Activated CD4-positive, alpha-beta T cell treated with anti-CD3 and anti-CD28 coated beads, Interleukin-2, amount 10 ng/mL, durations not matched to agents 7 days and 5 days (primary cell): Measurements from ENCODE around the gene CNTN5. TPM values are rescaled to one million over a fixed set of nuclear protein-coding genes. Genes with fewer than 3 reads are reported as not detected.

Experiments used
- CTCF ChIA-PET: fragments of 350-600 bp; sonication (Branson Sonifier 250); formaldehyde crosslinking; loops from one replicate; lab custom pipeline; 2021; ENCODE audit warnings: antibody characterized with exemption; lab: Charles Lee
- POLR2A ChIA-PET: fragments of 350-600 bp; sonication (Branson Sonifier 250); formaldehyde crosslinking; loops from one replicate; lab custom pipeline; 2021; ENCODE audit warnings: antibody characterized with exemption; lab: Charles Lee
- DNase-seq: peaks from one replicate; pipeline ENCODE4 v3.0.0-alpha.2; 2020
- H3K27ac Mint-ChIP-seq: one replicate; pipeline ENCODE4 v1.8.0; 2021; ENCODE audit warnings: mild to moderate bottlenecking, moderate library complexity, mixed read lengths
- H3K27me3 Mint-ChIP-seq: one replicate; pipeline ENCODE4 v1.8.0; 2021; ENCODE audit warnings: mixed read lengths
- H3K36me3 Mint-ChIP-seq: one replicate; pipeline ENCODE4 v1.8.0; 2021; ENCODE audit warnings: low read depth, mixed read lengths
- H3K4me1 Mint-ChIP-seq: one replicate; pipeline ENCODE4 v1.8.0; 2021; ENCODE audit warnings: mixed read lengths
- H3K4me3 Mint-ChIP-seq: one replicate; pipeline ENCODE4 v1.8.0; 2021; ENCODE audit warnings: mild to moderate bottlenecking, moderate library complexity, mixed read lengths
- H3K9me3 Mint-ChIP-seq: one replicate; pipeline ENCODE4 v1.8.0; 2021; ENCODE audit warnings: mixed read lengths
- total RNA-seq, 2 experiments: library from RNA; stranded (reverse); gene quantifications; one replicate each; pipeline ENCODE4 v1.2.3, GENCODE V29; 2021

Gene CNTN5
- total RNA-seq, 2 experiments from 2014 or later = not detected

GRCh38 chr11:99932684-99933083 is 911.9 kb downstream of the CNTN5 start:
- H3K36me3 Mint-ChIP-seq = no peaks in the 10 kb centered on the region
- no peak overlapping the region for H3K27ac Mint-ChIP-seq
- no peak for DNase-seq
- ChIA-PET CTCF (no interaction called here), POLR2A (no interaction called here)
- H3K9me3 Mint-ChIP-seq = peaks cover 19% of the 10 kb centered on the region
- no peak overlapping the region for H3K4me3 Mint-ChIP-seq
- no peaks in the 10 kb centered on the region for H3K27me3 Mint-ChIP-seq
- H3K4me1 Mint-ChIP-seq = no peaks in the 10 kb centered on the region

- ChIA-PET POLR2A (no interaction called here), CTCF (no interaction called here)
- Mint-ChIP-seq H3K27me3 (no peaks in the 10 kb centered on the region), H3K27ac (no peak overlapping the region), H3K36me3 (no peaks in the 10 kb centered on the region), H3K4me3 (no peak overlapping the region), H3K4me1 (no peaks in the 10 kb centered on the region), H3K9me3 (peaks cover 17% of the 10 kb centered on the region)
- DNase-seq = no peak
Observed at GRCh38 chr11:99934008-99934407, 913.3 kb downstream of the CNTN5 start.

- Mint-ChIP-seq H3K27me3 (no peaks in the 10 kb centered on the region), H3K9me3 (peaks cover 4% of the 10 kb centered on the region), H3K27ac (no peak overlapping the region), H3K4me3 (no peak overlapping the region), H3K36me3 (no peaks in the 10 kb centered on the region), H3K4me1 (no peaks in the 10 kb centered on the region)
- no peak for DNase-seq
- POLR2A ChIA-PET = no interaction called here
- CTCF ChIA-PET = no interaction called here
Observed at GRCh38 chr11:99937330-99937729, 916.6 kb downstream of the CNTN5 start.

- no peak overlapping the region for H3K27ac Mint-ChIP-seq
- no peak overlapping the region for H3K4me3 Mint-ChIP-seq
- POLR2A ChIA-PET = no interaction called here
- H3K9me3 Mint-ChIP-seq = peaks cover 9% of the 10 kb centered on the region
- CTCF ChIA-PET = no interaction called here
- DNase-seq = no peak
- no peaks in the 10 kb centered on the region for H3K4me1 Mint-ChIP-seq
- H3K36me3 Mint-ChIP-seq = no peaks in the 10 kb centered on the region
- no peaks in the 10 kb centered on the region for H3K27me3 Mint-ChIP-seq
Observed at GRCh38 chr11:99952816-99953215, 932.1 kb downstream of the CNTN5 start.

- POLR2A ChIA-PET = no interaction called here
- no peak for DNase-seq
- Mint-ChIP-seq H3K4me3 (no peak overlapping the region), H3K9me3 (peaks cover 10% of the 10 kb centered on the region), H3K4me1 (no peaks in the 10 kb centered on the region), H3K27ac (no peak overlapping the region), H3K36me3 (no peaks in the 10 kb centered on the region), H3K27me3 (no peaks in the 10 kb centered on the region)
- CTCF ChIA-PET = no interaction called here
Observed at GRCh38 chr11:99960536-99960935, 939.8 kb downstream of the CNTN5 start.

- Mint-ChIP-seq H3K4me3 (no peak overlapping the region), H3K27me3 (no peaks in the 10 kb centered on the region), H3K4me1 (no peaks in the 10 kb centered on the region), H3K36me3 (no peaks in the 10 kb centered on the region), H3K27ac (no peak overlapping the region), H3K9me3 (peaks cover 12% of the 10 kb centered on the region)
- DNase-seq = no peak
- CTCF ChIA-PET = no interaction called here
- POLR2A ChIA-PET = no interaction called here
Observed at GRCh38 chr11:99968336-99968735, 947.6 kb downstream of the CNTN5 start.

GRCh38 chr11:99973993-99974392 is 953.2 kb downstream of the CNTN5 start:
- H3K9me3 Mint-ChIP-seq = peaks cover 10% of the 10 kb centered on the region
- H3K4me3 Mint-ChIP-seq = no peak overlapping the region
- DNase-seq = no peak
- H3K36me3 Mint-ChIP-seq = no peaks in the 10 kb centered on the region
- H3K27ac Mint-ChIP-seq = no peak overlapping the region
- CTCF ChIA-PET = no interaction called here
- no peaks in the 10 kb centered on the region for H3K27me3 Mint-ChIP-seq
- POLR2A ChIA-PET = no interaction called here
- no peaks in the 10 kb centered on the region for H3K4me1 Mint-ChIP-seq

GRCh38 chr11:99979042-99979441 is 958.3 kb downstream of the CNTN5 start:
- CTCF ChIA-PET = no interaction called here
- Mint-ChIP-seq H3K27me3 (no peaks in the 10 kb centered on the region), H3K4me1 (no peaks in the 10 kb centered on the region)

GRCh38 chr11:99987821-99988470 is 967.2 kb downstream of the CNTN5 start:
- ChIA-PET CTCF (no interaction called here), POLR2A (no interaction called here)

More at GRCh38 chr11:99979042-99979441, 958.3 kb downstream of the CNTN5 start:
- no peak overlapping the region for H3K4me3 Mint-ChIP-seq
- H3K36me3 Mint-ChIP-seq = no peaks in the 10 kb centered on the region
- no peak overlapping the region for H3K27ac Mint-ChIP-seq
- H3K9me3 Mint-ChIP-seq = peaks cover 6% of the 10 kb centered on the region
- POLR2A ChIA-PET = no interaction called here
- no peak for DNase-seq

GRCh38 chr11:99988471-99988837 is 967.7 kb downstream of the CNTN5 start:
- H3K4me1 Mint-ChIP-seq = no peaks in the 10 kb centered on the region
- ChIA-PET CTCF (no interaction called here), POLR2A (no interaction called here)
- peaks cover 4% of the 10 kb centered on the region for H3K9me3 Mint-ChIP-seq
- no peaks in the 10 kb centered on the region for H3K36me3 Mint-ChIP-seq
- H3K4me3 Mint-ChIP-seq = no peak overlapping the region
- DNase-seq = no peak
- no peak overlapping the region for H3K27ac Mint-ChIP-seq
- H3K27me3 Mint-ChIP-seq = no peaks in the 10 kb centered on the region

More at GRCh38 chr11:99987821-99988470, 967.2 kb downstream of the CNTN5 start:
- Mint-ChIP-seq H3K9me3 (peaks cover 4% of the 10 kb centered on the region), H3K27ac (no peak overlapping the region), H3K4me3 (no peak overlapping the region), H3K36me3 (no peaks in the 10 kb centered on the region), H3K27me3 (no peaks in the 10 kb centered on the region), H3K4me1 (no peaks in the 10 kb centered on the region)
- DNase-seq = no peak

- no peaks in the 10 kb centered on the region for H3K36me3 Mint-ChIP-seq
- POLR2A ChIA-PET = no interaction called here
- CTCF ChIA-PET = no interaction called here
- DNase-seq = no peak
- H3K9me3 Mint-ChIP-seq = peaks cover 5% of the 10 kb centered on the region
- H3K4me1 Mint-ChIP-seq = no peaks in the 10 kb centered on the region
- no peak overlapping the region for H3K27ac Mint-ChIP-seq
- no peak overlapping the region for H3K4me3 Mint-ChIP-seq
- H3K27me3 Mint-ChIP-seq = no peaks in the 10 kb centered on the region
Observed at GRCh38 chr11:100003985-100004384, 983.2 kb downstream of the CNTN5 start.

GRCh38 chr11:100004541-100004940 is 983.8 kb downstream of the CNTN5 start:
- H3K27me3 Mint-ChIP-seq = no peaks in the 10 kb centered on the region
- ChIA-PET CTCF (no interaction called here), POLR2A (no interaction called here)
- no peak overlapping the region for H3K4me3 Mint-ChIP-seq
- peaks cover 5% of the 10 kb centered on the region for H3K9me3 Mint-ChIP-seq
- no peak overlapping the region for H3K27ac Mint-ChIP-seq
- no peak for DNase-seq
- no peaks in the 10 kb centered on the region for H3K36me3 Mint-ChIP-seq
- H3K4me1 Mint-ChIP-seq = no peaks in the 10 kb centered on the region

- no peak overlapping the region for H3K27ac Mint-ChIP-seq
- H3K4me3 Mint-ChIP-seq = no peak overlapping the region
- no peak for DNase-seq
- CTCF ChIA-PET = no interaction called here
- POLR2A ChIA-PET = no interaction called here
- H3K9me3 Mint-ChIP-seq = no peaks in the 10 kb centered on the region
- H3K36me3 Mint-ChIP-seq = no peaks in the 10 kb centered on the region
- H3K27me3 Mint-ChIP-seq = no peaks in the 10 kb centered on the region
- no peaks in the 10 kb centered on the region for H3K4me1 Mint-ChIP-seq
Observed at GRCh38 chr11:100008417-100008816, 987.7 kb downstream of the CNTN5 start.

GRCh38 chr11:100009728-100010127 is 989.0 kb downstream of the CNTN5 start:
- CTCF ChIA-PET = no interaction called here
- no peaks in the 10 kb centered on the region for H3K9me3 Mint-ChIP-seq
- DNase-seq = no peak
- H3K27ac Mint-ChIP-seq = no peak overlapping the region
- no peaks in the 10 kb centered on the region for H3K4me1 Mint-ChIP-seq
- no peak overlapping the region for H3K4me3 Mint-ChIP-seq
- POLR2A ChIA-PET = no interaction called here
- H3K27me3 Mint-ChIP-seq = no peaks in the 10 kb centered on the region
- no peaks in the 10 kb centered on the region for H3K36me3 Mint-ChIP-seq
